Activated B cell treated with CpG ODN at 0.5 μM for 24 hours (primary cell): ENCODE measurements around the gene GCNT4. TPM values are rescaled to one million over a fixed set of nuclear protein-coding genes. Genes with fewer than 3 reads are reported as not detected.
"Not testable (repeated sequence)": the region's sequence is repeated elsewhere in the genome, so short reads cannot be mapped to it uniquely, and the experiment has no call there.

ENCODE experiments used
- ATAC-seq: fragments of 200-7000 bp; cut with Tn5 transposase; one replicate; pipeline ENCODE4 v1.10.0; 2021; ENCODE audit warnings: low read depth, mild to moderate bottlenecking, moderate library complexity
- CTCF ChIA-PET: fragments of 350-600 bp; sonication (Branson Sonifier 250); formaldehyde crosslinking; loops from one replicate; lab custom pipeline; 2021; ENCODE audit warnings: antibody characterized with exemption; lab: Charles Lee
- POLR2A ChIA-PET: fragments of 350-600 bp; sonication (Branson Sonifier 250); formaldehyde crosslinking; loops from one replicate; lab custom pipeline; 2021; ENCODE audit warnings: antibody characterized with exemption; lab: Charles Lee
- DNase-seq: peaks from one replicate; pipeline ENCODE4 v3.0.0; 2022
- H3K27ac Mint-ChIP-seq: one replicate; pipeline ENCODE4 v1.8.0; 2020; ENCODE audit warnings: mixed read lengths
- H3K27me3 Mint-ChIP-seq: one replicate; pipeline ENCODE4 v1.8.0; 2021; ENCODE audit warnings: mixed read lengths
- H3K36me3 Mint-ChIP-seq: one replicate; pipeline ENCODE4 v1.8.0; 2021; ENCODE audit warnings: low read depth, mixed read lengths
- H3K4me1 Mint-ChIP-seq: one replicate; pipeline ENCODE4 v1.8.0; 2021; ENCODE audit warnings: mixed read lengths
- H3K4me3 Mint-ChIP-seq: one replicate; pipeline ENCODE4 v1.8.0; 2020; ENCODE audit warnings: mild to moderate bottlenecking, mixed read lengths
- H3K9me3 Mint-ChIP-seq: one replicate; pipeline ENCODE4 v1.8.0; 2020; ENCODE audit warnings: mixed read lengths
- intact Hi-C: fragments of 100-400 bp; cut with micrococcal nuclease; formaldehyde crosslinking; loops from one replicate; pipeline ENCODE4 v1.15.1; 2024
- total RNA-seq: library from RNA; stranded (reverse); gene quantifications from 2 replicates; pipeline ENCODE4 v1.2.3, GENCODE V29; 2022
- TF ChIP-seq, protein P1 (sequence below): fragments of 200-600 bp; IDR thresholded peaks from one replicate; pipeline ENCODE4 v1.8.0; 2022; ENCODE audit warnings: antibody characterized with exemption, mild to moderate bottlenecking

Gene GCNT4, protein sequence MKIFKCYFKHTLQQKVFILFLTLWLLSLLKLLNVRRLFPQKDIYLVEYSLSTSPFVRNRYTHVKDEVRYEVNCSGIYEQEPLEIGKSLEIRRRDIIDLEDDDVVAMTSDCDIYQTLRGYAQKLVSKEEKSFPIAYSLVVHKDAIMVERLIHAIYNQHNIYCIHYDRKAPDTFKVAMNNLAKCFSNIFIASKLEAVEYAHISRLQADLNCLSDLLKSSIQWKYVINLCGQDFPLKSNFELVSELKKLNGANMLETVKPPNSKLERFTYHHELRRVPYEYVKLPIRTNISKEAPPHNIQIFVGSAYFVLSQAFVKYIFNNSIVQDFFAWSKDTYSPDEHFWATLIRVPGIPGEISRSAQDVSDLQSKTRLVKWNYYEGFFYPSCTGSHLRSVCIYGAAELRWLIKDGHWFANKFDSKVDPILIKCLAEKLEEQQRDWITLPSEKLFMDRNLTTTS
- total RNA-seq: not detected in 2 replicates

DNA sequence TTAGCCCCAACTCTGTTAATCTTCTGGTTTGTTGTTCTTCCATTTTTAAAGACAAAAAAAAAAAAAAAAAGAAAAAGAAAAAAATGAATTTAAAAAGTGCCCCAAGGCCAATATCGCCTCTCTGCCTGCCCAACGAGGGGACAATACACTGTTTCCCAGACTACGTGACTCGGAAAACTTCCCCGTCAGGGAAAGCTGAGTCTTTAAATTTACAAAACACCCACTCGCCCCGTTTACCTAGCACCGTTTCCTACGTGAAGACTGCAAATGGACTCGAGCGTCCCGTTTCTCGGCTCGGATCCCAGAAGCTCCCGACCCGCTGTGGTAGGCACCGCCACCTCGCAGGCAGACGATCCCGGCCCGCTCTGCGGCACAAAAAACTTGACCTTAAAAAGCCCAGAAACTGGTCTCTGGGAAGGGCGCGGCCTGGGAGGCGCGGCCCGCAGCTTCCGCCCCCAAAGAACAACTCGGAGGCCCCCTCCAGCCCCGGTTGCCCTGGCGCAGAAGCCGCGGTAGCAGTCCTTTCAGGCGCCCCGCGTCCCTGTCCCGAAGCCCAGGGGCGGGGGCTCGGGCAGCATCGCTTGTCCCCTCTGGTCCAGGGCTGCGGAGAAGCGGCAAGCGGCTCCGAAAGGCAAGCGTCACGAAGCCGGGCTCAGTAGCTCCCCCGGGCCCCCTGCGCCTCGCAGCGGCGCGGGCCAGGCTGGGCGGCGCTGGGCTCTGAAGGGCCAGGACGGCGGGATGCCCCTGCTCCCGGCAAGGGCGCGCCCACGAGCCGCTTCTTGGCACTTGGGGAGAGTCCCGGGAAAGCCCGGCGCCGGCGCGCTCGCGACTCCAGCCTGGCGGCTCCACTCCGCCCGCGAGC, at the start of gene GCNT4:
TSS of gene GCNT4 (minus strand) at position 367 of the 862 bp plus-strand sequence. CDS start 22,521 bp downstream, outside the sequence.
- Mint-ChIP-seq H3K9me3 (no peaks in the 10 kb centered on the region), H3K36me3 (no peaks in the 10 kb centered on the region), H3K27ac (no peak within 1 kb of the TSS), H3K27me3 (peaks cover 58% of the 10 kb centered on the region), H3K4me1 (peaks cover 10% of the 10 kb centered on the region), H3K4me3 (peak within 1 kb of the TSS; percentile 71)
- TF ChIP-seq, protein P1, sequence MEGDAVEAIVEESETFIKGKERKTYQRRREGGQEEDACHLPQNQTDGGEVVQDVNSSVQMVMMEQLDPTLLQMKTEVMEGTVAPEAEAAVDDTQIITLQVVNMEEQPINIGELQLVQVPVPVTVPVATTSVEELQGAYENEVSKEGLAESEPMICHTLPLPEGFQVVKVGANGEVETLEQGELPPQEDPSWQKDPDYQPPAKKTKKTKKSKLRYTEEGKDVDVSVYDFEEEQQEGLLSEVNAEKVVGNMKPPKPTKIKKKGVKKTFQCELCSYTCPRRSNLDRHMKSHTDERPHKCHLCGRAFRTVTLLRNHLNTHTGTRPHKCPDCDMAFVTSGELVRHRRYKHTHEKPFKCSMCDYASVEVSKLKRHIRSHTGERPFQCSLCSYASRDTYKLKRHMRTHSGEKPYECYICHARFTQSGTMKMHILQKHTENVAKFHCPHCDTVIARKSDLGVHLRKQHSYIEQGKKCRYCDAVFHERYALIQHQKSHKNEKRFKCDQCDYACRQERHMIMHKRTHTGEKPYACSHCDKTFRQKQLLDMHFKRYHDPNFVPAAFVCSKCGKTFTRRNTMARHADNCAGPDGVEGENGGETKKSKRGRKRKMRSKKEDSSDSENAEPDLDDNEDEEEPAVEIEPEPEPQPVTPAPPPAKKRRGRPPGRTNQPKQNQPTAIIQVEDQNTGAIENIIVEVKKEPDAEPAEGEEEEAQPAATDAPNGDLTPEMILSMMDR: no peak
- CTCF ChIA-PET: no interaction called here
- intact Hi-C loops: loop anchor here (10.0 kb wide), 2 partner anchors 182 to 1122 kb away; partner anchors contain the start of gene ANKRD31
- ATAC-seq: peak; percentile 28
- DNase-seq: no peak
- POLR2A ChIA-PET: interaction anchor here (0.7 kb wide), 1 partner anchor 182 kb away, joined by 4 read pairs; no protein-coding TSS in a partner anchor

DNA sequence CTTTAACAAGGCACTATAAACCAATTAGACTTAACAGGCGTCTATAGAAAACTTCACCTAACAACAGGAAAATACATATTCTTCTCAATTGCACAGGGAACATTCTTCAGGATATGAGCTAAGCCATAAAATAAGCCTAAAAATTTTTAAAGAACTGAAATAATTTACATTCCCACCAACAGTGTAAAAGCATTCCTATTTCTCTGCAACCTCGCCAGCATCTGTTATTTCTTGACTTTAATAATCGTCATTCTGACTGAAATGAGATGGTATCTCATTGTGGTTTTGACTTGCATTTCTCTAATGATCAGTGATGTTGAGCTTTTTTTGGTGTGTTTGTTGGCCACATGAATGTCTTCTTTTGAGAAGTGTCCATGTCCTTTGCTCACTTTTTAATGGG, 43.6 kb upstream of the GCNT4 start:
- H3K36me3 Mint-ChIP-seq, H3K27ac Mint-ChIP-seq, CTCF ChIA-PET, ATAC-seq, intact Hi-C loops, H3K4me1 Mint-ChIP-seq, H3K27me3 Mint-ChIP-seq, H3K4me3 Mint-ChIP-seq, H3K9me3 Mint-ChIP-seq, DNase-seq, POLR2A ChIA-PET: not testable (repeated sequence)

DNA sequence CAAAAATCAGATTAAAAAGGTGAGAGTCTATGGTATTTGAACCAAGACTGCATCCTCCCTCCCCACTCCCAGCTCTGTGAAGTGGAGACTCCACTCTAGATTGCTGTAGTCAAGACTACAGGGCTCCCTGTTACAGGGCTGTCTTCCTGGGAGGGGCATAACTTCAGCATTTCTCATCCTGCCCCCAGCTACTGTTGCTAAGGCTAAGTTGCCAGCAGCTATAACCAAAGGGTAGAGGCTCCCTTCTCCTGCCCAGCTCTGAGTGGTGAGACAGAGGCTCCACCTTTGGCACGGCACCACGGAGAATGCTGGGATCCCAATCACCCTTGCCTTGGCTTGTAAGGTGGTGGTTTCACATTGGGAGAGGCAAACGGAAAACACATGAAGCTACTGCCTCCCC, 39.2 kb upstream of the GCNT4 start:
- POLR2A ChIA-PET: no interaction called here
- DNase-seq: no peak

DNA sequence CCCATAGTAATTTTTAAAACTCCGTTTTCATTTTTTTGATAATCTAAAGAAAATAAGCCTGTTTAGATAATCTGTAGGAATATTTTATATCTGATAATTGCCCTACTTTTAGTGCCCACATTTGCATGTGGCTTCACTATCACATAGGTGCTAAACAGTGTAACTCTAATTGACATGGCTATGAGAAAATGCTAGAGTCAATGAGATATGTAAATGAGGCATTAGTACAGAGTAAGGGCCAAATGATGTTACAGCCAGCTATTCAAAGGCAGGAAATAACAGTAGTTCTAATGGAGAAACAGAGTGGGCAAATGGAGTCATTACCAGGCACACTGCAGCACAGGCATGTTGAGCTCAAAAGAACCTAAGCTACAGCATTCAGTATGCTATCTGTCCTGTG, 37.3 kb upstream of the GCNT4 start:
- Mint-ChIP-seq H3K4me1 (no peaks in the 10 kb centered on the region), H3K27me3 (peaks cover 10% of the 10 kb centered on the region), H3K27ac (no peak overlapping the region), H3K9me3 (no peaks in the 10 kb centered on the region), H3K36me3 (no peaks in the 10 kb centered on the region), H3K4me3 (no peak overlapping the region)
- ATAC-seq (no peak), DNase-seq (no peak)
- intact Hi-C loops: no loop called here
- ChIA-PET CTCF (no interaction called here), POLR2A (no interaction called here)
- TF ChIP-seq, protein P1: no peak

More for the DNA sequence above, 39.2 kb upstream of the GCNT4 start:
- CTCF ChIA-PET: no interaction called here
- H3K27ac Mint-ChIP-seq: no peak overlapping the region
- no peak overlapping the region for H3K4me3 Mint-ChIP-seq
- no peaks in the 10 kb centered on the region for H3K36me3 Mint-ChIP-seq
- intact Hi-C loops: no loop called here
- peaks cover 8% of the 10 kb centered on the region for H3K27me3 Mint-ChIP-seq
- H3K4me1 Mint-ChIP-seq: no peaks in the 10 kb centered on the region
- TF ChIP-seq, protein P1: no peak
- H3K9me3 Mint-ChIP-seq: no peaks in the 10 kb centered on the region
- no peak for ATAC-seq

DNA sequence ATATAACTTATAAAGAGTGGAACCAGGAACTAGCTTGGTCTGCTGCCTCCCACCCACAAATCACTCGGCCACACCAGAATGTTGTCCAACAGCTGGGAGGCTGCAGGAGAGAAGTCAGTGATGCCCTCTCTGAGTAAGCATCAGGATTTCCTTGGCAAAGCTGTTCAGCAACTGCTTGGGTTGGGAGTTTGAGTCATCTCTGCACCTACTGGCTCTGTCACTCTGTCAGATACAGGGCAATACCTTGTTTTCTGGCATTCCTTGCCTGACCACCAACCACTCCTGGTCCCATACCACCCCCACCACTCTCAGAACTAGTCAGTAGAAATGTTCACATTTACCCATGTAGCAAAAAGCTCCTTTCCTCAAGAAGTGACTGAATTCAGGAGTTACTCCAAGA, 36.8 kb upstream of the GCNT4 start:
- CTCF ChIA-PET: no interaction called here
- no peak overlapping the region for H3K4me3 Mint-ChIP-seq
- no peak overlapping the region for H3K27ac Mint-ChIP-seq
- ATAC-seq: no peak
- intact Hi-C loops: no loop called here
- H3K4me1 Mint-ChIP-seq: no peaks in the 10 kb centered on the region
- TF ChIP-seq, protein P1: no peak
- H3K9me3 Mint-ChIP-seq: no peaks in the 10 kb centered on the region
- POLR2A ChIA-PET: no interaction called here
- H3K27me3 Mint-ChIP-seq: peaks cover 10% of the 10 kb centered on the region
- no peak for DNase-seq
- no peaks in the 10 kb centered on the region for H3K36me3 Mint-ChIP-seq
